Stomach (tissue), 4 donors: ENCODE measurements around the gene COCH.

Experiments used
- EP300 ChIP-seq: sonication (generic); formaldehyde crosslinking; IDR thresholded peaks from one replicate; pipeline ENCODE4 v1.6.1; 2017; ENCODE audit warnings: antibody characterized with exemption
- POLR2A ChIP-seq, 4 donors: fragments of 450-650 bp; IDR thresholded peaks; one replicate each; pipeline ENCODE4 v1.6.1; 2016; ENCODE audit warnings: antibody characterized with exemption in 4 of 4, control low read depth in 2 of 4, mild to moderate bottlenecking in 1 of 4, moderate library complexity in 1 of 4
- TF ChIP-seq, protein P1 (sequence below), 7 experiments: fragments of 450-650 bp in 4 of 7; fragments of 200-600 bp in 3 of 7; sonication (generic) in 3 of 7; IDR thresholded peaks; one replicate each; pipeline ENCODE4 v1.5.1; 2016 to 2019; ENCODE audit warnings: antibody characterized with exemption in 7 of 7, control low read depth in 2 of 7, mild to moderate bottlenecking in 1 of 7

DNA sequence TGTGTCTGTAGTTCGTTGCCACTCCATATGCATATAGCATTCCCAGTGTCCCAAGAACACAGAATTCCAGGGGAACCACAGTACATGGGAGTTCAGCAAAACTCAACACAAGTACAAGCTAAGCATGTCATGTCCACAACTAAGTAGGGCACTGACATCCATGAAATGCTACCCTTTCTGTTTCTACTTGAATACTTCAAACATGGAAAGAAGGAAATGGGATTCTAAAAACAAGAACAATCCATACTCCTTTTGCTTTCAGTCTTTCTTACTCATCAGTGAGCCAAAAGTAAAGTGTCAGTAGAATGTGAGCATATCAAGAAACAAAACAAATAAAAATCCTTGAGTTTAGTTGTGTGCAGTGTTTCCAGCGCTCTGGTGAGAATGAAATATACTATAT lies 36.0 kb upstream of the COCH start:
- TF ChIP-seq, protein P1, sequence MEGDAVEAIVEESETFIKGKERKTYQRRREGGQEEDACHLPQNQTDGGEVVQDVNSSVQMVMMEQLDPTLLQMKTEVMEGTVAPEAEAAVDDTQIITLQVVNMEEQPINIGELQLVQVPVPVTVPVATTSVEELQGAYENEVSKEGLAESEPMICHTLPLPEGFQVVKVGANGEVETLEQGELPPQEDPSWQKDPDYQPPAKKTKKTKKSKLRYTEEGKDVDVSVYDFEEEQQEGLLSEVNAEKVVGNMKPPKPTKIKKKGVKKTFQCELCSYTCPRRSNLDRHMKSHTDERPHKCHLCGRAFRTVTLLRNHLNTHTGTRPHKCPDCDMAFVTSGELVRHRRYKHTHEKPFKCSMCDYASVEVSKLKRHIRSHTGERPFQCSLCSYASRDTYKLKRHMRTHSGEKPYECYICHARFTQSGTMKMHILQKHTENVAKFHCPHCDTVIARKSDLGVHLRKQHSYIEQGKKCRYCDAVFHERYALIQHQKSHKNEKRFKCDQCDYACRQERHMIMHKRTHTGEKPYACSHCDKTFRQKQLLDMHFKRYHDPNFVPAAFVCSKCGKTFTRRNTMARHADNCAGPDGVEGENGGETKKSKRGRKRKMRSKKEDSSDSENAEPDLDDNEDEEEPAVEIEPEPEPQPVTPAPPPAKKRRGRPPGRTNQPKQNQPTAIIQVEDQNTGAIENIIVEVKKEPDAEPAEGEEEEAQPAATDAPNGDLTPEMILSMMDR (IDR thresholded peaks at IDR 0.05) = no peak
- no peak for TF ChIP-seq POLR2A (IDR thresholded peaks at IDR 0.05)
- TF ChIP-seq EP300 = no peak
